ENCODE measurements around the gene SERPINE2.
"Not testable (repeated sequence)": the region's sequence is repeated elsewhere in the genome, so short reads cannot be mapped to it uniquely, and the experiment has no call there.

The SERPINE2 gene

GRCh38 chr2:223943561-223944008 is 95.5 kb downstream of the SERPINE2 start:
- no peak for DNase-seq (ENCODE audit: low read depth)

GRCh38 chr2:223943135-223943534 is 96.0 kb downstream of the SERPINE2 start:
- DNase-seq (ENCODE audit: low read depth): no peak

DNA sequence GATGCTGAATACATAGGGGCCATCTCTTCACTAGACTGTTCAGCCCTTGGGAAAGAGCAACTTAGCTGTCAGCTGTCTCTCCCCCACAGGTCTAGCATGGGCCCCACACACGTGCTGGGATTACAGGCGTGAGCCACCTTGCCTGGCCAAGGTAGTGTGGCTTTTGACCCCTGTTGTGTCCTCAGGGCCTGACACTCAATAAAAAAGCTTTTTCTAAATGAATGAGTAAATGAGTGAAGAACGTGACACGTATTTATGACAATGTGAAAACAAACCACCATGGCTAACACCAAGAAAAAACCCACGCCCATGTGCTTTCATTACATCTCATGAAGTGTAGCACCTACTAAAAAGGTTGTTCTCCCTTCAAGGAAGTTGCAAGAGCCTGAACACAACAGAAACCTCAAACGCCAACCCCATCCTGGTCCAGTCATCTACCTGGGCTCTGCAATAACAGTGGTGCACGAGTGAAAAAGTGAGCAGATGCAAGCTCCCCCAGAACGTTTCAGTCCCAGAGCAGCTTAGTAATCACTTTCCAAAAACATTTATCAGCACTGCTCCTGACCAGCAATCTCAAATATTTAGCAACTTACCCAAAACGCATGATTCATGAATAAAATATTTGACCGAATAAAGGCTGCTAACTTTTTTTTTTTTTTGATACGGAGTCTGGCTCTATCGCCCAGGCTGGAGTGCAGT is 97.4 kb downstream of the SERPINE2 start:
- no peak for DNase-seq (ENCODE audit: low read depth)

DNA sequence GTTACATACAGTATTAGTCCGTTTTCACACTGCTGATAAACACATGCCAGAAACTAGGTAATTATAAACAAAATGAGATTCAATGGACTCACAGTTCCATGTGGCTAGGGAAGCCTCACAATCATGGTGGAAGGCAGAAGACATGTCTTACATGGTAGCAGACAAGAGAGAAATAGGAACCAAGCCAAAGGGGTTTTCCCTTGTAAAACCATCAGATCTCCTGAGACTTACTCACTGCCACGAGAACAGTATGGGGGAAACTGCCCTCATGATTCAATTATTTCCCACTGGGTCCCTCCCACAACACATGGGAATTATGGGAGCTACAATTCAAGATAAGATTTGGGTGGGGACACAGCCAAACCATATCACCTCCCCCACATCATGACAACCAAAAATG is 99.6 kb downstream of the SERPINE2 start:
- not testable (repeated sequence) for DNase-seq (ENCODE audit: low read depth)

GRCh38 chr2:223937535-223937934 is 101.6 kb downstream of the SERPINE2 start:
- DNase-seq (ENCODE audit: low read depth): no peak

GRCh38 chr2:223936862-223937326 is 102.2 kb downstream of the SERPINE2 start:
- no peak for DNase-seq (ENCODE audit: low read depth)

DNA sequence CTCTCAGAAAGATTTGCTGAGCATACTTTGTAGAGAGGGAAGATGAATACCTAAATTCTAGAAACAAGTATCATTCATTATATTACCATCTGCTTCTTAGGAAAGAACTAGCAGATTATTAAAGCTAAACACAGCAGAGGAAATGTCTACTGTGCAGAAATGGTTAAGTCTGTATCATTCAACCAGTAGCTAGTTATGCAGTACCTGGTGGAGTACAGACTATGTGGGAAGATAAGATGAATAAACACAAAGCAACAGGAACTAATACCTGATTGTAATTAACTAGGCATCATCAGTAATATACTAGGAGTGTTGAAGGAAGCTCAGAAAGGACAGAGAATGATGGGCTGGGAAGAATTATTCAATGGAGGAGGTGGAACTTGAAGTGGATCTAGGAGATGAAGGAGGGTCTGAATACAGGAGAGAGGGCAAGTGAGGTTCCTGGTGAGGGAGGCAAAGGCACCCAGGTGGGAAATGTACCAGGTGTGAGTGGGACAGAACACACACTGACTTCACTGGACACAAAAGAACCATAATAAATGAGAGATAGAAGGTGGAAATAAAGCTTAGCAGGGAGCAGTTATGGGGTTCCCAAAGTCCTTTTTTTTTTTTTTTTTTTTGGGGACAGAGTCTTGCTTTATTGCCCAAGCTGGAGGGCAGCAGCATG is 103.5 kb downstream of the SERPINE2 start:
- no peak for DNase-seq (ENCODE audit: low read depth)

DNA sequence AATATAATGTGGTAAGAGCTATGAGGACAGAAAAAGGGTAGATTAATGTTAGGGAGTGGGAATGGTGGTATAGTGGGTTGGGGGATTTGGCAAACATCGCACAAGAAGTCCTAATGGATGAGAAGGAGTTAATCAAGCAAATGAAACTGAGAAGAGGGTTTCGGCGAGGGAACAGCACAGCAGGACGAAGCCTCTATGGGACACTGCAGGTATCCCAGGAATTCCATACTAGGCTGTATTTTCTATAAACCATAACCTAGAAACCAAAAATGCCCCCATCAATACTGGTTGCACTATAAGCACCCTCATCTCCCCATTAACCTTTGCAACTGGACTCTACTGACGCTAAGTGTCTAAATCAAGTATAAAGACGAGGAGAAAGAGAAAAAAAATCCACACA is 104.2 kb downstream of the SERPINE2 start:
- no peak for DNase-seq (ENCODE audit: low read depth)

DNA sequence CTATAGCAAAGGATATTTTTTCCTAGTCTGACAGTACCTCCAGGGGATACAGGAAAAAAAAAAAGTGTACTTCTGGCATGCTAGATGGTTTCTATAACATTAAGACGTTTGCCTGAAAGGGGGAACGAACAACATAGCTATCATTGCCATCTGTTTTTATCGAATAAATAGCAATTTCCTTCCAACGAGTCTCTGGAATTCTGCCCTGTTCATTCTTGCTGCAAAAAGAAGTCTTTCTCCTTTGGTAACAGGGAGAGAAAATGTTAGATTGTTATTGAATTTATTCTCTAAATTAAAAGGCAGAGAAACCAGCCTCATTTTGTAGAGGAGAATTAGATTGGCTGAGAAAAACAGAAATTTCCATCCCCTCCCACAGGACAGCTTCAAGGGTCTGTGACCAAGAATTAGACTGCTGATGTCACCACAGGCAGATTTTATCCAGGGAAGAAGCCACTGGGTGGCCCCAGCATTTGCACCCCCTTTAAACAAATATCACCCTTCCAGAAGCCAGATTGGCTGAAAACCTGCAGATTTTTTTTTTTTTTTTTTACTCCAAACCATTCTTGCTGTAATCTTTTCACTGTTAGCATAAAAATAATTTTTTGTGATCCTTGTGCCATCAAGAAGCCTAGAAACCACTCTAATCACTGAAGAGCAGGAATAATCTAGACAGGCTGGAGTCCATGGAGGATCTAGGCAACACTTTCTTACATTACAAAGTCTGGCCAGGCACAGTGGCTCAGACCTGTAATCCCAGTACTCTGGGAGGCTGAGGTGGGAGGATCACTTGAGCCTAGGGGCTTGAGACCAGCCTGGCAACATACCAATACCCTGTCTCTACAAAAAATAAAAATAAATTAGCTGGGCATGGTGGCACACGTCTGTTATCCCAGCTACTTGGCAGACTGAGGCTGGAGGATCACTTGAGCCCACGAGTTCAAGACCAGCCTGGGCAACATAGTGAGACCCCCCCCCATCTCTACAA is 106.0 kb downstream of the SERPINE2 start:
- no peak for DNase-seq (ENCODE audit: low read depth)

DNA sequence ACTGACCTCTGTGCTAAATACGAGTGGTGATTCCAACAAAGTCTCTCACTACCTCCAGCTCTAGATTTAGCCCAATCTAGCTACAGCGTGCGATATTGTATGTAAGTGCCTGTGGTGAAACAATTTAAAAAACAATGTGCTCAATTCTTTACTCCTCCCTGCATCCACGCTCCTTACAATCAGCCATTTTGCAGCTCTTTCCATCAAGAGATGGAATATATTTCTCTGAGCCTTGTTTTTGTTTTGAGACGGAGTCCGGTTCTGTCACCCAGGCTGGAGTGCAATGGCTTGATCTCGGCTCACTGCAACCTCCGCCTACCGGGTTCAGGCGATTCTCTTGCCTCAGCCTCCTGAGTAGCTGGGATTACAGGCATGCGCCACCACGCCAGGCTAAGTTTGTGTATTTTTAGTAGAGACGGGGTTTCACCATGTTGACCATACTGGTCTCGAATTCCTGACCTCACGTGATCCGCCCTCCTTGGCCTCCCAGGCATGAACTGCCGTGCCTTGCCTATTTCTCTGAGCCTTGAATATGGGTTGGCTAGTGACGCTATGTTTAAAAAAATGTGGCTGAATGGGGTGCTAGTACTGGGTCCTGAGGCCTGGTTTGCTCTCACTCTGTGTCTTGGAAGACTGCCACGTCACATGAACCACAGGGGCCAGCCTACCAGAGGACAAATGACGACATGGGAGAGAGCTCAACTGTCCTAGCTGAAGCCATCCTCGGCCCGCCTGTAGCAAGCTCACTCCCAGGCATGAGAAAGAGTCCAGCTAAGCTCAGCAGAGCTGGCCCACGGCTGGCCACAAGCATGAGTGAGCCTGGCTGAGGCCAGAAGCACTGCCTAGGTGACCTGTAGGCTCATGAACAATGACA is 108.7 kb downstream of the SERPINE2 start:
- DNase-seq (ENCODE audit: low read depth): no peak

DNA sequence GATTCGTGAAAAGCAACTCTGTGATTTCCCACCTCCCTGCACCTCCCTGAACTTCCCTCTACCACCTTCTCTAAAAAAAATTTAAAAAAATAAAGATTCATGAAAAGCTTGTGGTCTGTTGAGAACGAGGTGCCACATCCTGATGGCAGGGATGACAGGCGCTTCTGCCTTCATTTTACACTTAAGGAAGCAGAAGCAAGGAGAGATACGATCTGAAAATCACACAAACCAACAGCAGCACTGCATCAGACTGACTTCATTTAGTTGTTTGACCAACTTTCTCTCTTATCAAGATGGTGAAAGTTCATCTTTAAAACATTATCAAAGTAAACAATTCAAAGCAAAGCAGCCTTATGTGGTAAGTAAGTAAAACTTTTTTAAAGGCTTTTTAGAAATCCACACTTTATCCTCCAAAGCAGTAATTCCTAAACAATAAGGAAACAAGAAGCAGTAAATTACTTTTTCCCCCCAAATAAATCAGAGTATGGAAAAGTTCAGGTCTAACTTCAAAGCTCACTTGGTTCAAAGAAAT is 109.4 kb downstream of the SERPINE2 start:
- no peak for DNase-seq (ENCODE audit: low read depth)

DNA sequence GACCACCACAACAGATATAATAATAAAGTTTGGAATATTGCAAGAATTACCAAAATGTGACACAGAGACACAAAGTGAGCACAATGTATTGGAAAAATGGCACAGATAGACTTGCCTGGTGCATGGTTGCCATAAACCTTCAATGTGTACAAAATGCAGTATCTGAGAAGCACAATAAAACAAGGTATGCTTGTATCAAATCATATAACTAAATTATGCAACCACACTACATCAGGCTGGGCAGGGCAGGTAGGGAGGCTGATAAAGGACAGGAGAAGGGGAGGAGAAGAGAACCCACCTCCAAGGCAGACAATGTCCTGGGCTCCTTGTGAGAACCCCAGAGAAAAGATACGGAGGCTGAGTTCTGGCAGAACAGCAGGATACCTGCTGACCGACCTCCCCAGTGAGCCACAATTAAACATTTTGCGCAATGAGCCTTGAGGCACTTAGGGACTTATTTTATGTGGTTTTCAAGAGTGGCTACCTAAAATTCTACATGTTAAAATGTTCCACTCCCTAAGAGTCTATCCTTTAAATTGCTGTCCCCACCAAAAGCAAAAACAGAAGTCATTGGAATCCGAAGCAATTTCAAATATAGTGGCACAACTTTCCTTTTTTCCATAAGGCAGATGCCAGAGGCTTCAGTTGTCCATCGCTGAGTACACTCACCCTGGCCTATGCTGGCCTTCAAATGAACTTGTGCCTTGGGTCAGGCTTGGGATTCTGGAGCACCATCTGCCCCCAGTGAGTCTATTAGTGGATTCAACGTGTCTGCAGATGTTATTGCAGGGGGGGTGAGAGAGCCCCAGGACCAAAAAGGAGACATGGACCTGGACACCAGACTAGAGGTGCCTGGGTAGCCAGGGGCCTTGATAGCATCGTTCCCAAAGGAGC is 110.7 kb downstream of the SERPINE2 start:
- no peak for DNase-seq (ENCODE audit: low read depth)

- DNase-seq (ENCODE audit: low read depth): no peak
Observed at GRCh38 chr2:223925106-223925505, 114.0 kb downstream of the SERPINE2 start.

All from non-pigmented ciliary epithelial cell (primary cell).